Glomerular endothelial cell (primary cell): Measurements from ENCODE around the gene MEGF11. TPM values are rescaled to one million over a fixed set of nuclear protein-coding genes. Genes with fewer than 3 reads are reported as not detected.

ENCODE experiments used
- DNase-seq: peaks from one replicate; pipeline ENCODE4 v3.0.0-alpha.2; 2011; ENCODE audit warnings: low read depth, low spot score; ENCODE audit errors: extremely low read depth
- total RNA-seq: library from RNA; depleted of rRNA; stranded (reverse); fragments of >200 nt; gene quantifications from 2 replicates; pipeline ENCODE4 v1.2.3, GENCODE V29; 2015

The MEGF11 gene
- total RNA-seq, 1 donor from 2014 or later: 0.18 TPM

- DNase-seq: no peak
Measured at GRCh38 chr15:66041276-66041675, 212.3 kb downstream of the MEGF11 start.

- no peak for DNase-seq
Measured at GRCh38 chr15:66040211-66040892, 213.2 kb downstream of the MEGF11 start.

- DNase-seq: no peak
Measured at GRCh38 chr15:66039117-66039871, 214.3 kb downstream of the MEGF11 start.

GRCh38 chr15:66038387-66039116 lies 215.0 kb downstream of the MEGF11 start:
- DNase-seq: no peak

GRCh38 chr15:66036859-66037258 lies 216.7 kb downstream of the MEGF11 start:
- no peak for DNase-seq

- DNase-seq: no peak
Measured at GRCh38 chr15:66035901-66036300, 217.6 kb downstream of the MEGF11 start.

GRCh38 chr15:66033143-66033542 lies 220.4 kb downstream of the MEGF11 start:
- DNase-seq: no peak

- DNase-seq: no peak
Measured at GRCh38 chr15:66032006-66032405, 221.5 kb downstream of the MEGF11 start.

- no peak for DNase-seq
Measured at GRCh38 chr15:66030650-66031049, 222.9 kb downstream of the MEGF11 start.

- no peak for DNase-seq
Measured at GRCh38 chr15:66029650-66030049, 223.9 kb downstream of the MEGF11 start.

GRCh38 chr15:66027268-66027805 lies 226.2 kb downstream of the MEGF11 start:
- no peak for DNase-seq

- DNase-seq: no peak
Measured at GRCh38 chr15:66025972-66026371, 227.6 kb downstream of the MEGF11 start.

- DNase-seq: no peak
Measured at GRCh38 chr15:66025015-66025452, 228.5 kb downstream of the MEGF11 start.

GRCh38 chr15:66024116-66024515 lies 229.4 kb downstream of the MEGF11 start:
- DNase-seq: no peak

GRCh38 chr15:66023311-66023972 lies 230.1 kb downstream of the MEGF11 start:
- no peak for DNase-seq

- DNase-seq: no peak
Measured at GRCh38 chr15:66022163-66022525, 231.4 kb downstream of the MEGF11 start.

- no peak for DNase-seq
Measured at GRCh38 chr15:66021496-66022162, 231.9 kb downstream of the MEGF11 start.

GRCh38 chr15:66019826-66020398 lies 233.6 kb downstream of the MEGF11 start:
- no peak for DNase-seq

GRCh38 chr15:66019368-66019767 lies 234.2 kb downstream of the MEGF11 start:
- no peak for DNase-seq

GRCh38 chr15:66018488-66018797 lies 235.1 kb downstream of the MEGF11 start:
- no peak for DNase-seq
